GM21447 (cell line): Measurements from ENCODE around the gene HPCAL1.

Experiments
- ATAC-seq: cut with Tn5 transposase; IDR thresholded peaks from one replicate; pipeline ENCODE4 v1.9.1; 2021; ENCODE audit not compliant: unreplicated experiment

The HPCAL1 gene

DNA sequence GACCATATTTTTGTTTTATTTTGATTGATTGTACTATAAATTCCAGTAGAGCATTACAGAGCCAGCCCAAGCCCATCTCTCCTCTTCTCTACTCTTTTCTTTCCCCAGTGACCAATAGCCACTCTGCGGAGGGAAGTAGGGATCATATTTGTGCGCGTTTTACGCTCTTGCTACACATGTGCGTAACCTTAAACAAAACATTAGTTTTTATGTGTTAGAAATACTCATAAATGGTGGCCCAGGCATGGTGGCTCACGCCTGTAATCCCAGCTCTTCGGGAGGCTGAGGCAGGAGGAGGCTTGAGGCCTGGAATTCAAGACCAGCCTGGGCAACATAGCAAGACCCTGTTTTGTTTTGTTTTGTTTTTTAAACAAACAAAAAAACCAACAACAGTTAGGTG is 31.3 kb downstream of the HPCAL1 start:
- no peak for ATAC-seq

DNA sequence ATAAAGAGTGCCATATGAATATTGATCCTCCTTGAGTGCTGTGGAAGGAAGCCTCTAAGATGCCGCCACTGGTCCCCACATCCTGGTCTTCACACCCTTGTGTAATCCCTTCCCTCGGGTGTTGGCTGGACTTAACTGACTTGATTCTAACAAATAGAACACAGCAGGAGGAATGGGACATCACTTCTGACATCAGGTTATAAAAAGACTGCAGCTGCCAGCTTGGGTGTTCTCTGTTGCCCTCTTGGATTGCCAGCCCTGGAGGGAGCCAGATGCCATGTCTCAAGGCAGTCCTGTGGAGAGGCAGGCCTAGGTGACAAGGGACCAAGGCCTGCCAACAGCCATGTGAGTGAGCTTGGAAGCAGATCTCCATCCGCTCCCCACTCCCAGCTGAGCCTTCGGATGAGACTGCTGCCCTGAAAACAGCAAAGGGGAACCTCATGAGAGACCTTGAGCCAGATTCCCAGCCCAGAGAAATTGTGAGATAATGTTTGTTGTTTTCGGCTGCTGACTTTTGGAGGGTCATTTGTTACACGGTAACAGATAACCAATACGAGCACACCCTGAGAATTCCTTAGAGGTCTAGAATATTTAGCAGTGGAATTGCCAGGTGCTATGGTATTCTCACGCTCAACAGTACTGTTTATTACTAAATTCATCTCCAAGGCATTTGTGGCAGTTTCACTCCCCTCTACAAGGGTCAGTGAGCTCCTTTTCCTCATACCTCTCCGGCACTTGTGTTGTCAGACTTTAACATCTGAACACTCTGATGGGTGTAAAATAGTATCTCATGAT is 32.5 kb downstream of the HPCAL1 start:
- ATAC-seq = no peak

DNA sequence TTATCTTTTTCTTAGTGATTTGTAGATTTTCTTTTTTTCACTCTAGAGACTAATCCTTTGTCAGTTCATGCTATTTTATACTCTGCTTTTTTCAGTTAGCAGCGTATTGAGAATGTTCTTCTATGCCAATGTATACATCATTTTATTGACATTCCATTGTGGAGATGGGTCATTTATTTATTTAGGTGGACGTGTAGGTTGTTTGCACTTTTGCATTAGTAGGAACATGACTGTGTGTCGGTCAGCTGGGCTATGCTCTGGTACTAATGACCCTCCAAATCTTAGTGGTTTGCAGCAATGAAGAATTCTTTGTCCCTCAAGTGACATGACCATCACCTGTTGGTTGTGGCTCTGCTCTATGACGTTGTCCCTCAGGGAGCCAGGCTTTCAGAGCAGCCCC is 33.6 kb downstream of the HPCAL1 start:
- ATAC-seq = no peak

DNA sequence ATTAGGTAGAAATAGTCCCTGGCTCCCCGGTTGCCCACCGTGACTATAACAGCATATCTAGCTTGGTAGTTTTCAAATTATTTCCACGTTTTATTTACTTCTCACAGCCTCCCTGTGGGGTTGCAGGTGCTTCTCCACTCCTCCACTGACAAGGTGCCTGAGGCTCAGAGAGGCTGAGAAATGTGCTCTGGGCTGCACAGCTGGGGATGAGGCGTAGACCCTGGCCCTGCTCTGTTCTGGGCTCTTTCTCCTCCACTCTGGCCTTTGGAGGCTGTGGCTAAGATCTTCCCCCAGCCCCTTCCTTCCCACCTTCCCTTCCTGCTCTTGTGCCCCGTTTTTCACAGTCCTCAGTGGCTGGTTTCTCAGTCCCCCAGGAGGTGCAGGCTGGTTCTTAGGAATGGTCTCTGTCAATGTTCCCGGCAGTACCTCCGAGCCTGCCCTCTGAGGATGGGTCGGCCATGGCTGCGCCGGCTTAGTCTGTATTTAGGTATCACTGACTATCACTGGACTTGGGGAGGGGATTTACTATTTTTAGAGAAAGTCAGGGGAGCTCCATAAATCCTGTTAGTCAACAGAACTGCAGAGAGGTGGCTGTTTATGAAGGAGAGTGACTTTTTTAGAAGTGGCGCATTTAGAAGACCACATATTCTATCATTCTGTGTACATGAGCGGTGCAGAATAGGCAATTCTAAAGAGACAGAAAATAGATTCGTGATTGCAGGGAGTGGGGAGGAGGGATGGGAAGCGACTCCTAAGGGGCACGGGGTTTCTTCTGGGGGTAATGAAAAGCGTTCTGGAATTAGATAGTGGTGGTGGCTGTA is 35.0 kb downstream of the HPCAL1 start:
- ATAC-seq = no peak

DNA sequence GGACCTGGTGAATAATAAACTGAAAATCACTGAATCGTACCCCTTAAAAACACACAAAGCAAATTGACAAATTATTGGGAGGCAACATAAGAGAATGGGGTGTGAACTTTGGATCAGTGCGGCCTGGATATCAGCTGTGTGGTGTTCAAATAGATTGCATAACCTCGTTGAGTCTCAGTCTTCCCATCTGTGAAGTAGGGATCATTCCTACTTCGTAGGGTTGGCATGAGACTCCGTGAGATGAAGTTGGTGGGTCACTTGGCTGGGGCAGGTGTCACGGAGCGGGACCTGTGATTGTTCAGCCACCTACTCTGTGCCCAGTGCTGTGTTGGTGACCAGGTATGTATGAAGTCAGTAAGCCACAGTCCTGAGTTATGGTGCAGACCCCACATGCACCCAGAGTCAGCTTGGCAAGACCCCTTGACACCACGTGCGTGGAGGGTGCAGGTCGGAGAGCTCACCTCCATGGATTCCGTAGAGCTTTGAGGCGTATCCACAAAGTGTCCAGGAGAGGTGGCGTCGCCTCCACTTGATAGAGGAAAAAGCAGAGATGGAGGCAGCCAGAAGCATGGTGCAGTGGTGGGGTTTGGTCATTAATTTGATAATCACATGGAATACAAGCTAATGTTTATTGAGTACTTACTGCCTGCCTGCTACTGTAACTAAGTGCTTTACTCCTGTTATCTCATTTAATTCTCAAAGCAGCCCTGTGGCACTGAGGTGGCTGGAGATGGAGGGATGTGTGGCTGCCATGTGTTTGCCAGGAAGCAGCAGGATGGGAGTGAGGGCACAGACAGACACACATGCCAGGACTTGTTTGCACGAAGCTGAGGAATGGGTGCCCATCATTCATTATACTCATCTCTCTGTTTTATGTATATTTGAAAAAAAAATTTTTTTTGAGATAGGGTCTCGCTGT is 35.8 kb downstream of the HPCAL1 start:
- no peak for ATAC-seq

DNA sequence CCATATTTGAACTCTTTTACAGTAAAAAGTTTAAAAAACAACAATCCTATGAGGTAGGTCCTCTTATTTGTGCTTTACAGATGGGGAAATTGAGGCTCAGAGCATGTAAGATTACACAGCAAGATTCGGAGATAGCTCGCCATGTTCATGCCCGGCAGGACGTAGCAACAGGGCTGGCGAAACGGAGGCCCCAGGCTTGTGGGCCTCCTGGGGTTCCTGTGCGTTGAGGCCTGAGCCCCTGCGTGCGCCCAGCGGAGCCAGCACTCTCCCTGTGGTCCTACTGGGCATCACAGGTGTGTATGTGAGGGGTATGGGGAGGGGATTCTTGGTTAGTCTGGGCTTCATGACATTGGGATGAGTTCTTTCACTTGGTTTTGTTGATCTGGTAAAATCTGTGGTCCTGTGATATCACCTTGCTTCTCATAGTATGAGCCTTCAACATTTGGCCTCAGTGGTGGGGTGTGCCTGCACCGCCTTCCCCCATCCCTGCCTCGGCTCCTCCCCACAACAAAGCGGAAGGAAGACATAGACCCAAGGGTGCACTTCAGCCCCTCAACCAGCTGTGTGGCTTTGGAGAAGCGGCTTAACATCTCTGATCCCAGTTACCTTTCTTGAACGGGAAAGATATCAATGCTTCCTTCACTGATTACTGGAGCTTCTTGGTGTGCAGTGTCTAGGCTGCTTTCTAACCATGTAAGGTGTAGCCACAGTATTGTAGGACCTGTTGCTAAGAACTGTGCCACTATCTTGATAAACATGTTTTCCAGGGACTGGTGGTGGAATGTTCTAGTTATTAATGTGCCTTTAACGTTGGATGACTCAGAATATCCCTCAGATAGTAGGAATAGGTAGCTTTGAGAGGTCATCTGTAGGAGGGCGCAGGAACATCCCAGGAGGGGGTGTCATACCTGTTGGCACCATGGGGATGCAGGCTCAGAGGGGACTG is 37.2 kb downstream of the HPCAL1 start:
- ATAC-seq = no peak

DNA sequence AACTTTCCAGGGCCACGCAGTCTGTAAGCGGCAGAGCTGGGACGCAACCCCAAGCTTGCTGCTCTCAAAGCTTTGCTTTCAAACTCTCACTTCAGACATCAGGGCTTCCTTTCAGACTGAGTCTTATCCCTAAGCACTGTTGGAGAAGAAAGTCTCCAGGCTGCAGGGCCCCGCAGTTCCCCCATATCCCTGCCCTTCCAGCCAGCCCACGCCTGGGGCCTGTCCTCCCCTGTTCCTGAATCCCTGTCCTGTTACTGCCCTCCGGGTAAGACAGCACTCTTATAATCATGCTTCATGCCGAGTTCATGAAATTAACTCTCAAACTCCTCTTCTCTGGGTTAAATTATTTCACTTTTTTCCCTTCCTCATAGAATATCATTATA is 37.9 kb downstream of the HPCAL1 start:
- ATAC-seq = no peak

DNA sequence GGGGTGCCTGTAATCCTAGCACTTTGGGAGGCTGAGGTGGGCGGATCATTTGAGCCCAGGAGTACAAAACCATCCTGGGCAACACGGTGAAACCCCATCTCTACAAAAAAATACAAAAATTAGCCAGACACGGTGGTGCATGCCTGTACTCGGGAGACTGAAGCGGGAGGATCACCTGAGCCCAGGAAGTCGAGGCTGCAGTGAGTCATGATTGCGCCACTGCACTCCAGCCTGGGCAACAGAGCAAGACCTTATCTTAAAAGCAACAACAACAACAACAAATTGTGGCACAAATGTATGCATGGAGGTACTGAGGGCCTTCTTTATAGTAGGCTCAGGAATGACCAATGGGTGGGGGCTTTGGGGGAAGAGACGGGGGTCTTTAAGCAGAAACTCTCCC is 38.5 kb downstream of the HPCAL1 start:
- ATAC-seq = no peak

DNA sequence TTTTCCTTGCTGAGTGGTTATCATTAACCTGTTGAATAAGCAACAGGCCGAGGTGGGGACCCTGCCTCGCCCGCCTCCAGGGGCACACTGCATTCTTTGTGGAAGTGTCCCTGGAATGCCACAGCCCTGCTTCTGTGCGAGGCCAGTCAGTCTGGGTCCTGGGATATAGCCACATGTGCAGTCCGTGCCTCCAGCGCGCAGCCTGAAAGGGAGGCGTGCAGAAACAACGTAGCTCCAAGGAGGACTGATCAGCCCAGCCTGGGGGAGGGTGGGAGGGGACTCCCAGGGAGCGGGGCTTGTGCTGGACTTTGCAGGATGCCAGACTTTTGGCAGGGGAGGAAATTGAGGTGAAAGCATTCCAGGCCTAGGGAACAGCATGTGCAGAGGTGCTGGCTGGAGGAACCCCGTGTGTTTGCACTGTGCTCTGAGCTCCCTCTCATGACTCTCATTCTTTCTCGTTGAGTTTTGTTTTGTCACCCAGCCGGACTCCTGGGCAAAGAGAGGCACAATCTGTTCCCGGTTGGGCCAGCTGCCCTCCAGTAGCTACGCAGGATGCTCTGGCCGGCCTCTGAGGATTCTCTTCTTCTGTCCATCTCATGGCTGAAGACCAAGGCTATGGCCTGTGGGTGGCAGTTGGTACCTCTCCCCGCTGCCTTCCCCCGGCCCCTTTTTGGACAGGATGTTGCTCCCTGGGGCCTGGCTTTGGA is 39.7 kb downstream of the HPCAL1 start:
- no peak for ATAC-seq

DNA sequence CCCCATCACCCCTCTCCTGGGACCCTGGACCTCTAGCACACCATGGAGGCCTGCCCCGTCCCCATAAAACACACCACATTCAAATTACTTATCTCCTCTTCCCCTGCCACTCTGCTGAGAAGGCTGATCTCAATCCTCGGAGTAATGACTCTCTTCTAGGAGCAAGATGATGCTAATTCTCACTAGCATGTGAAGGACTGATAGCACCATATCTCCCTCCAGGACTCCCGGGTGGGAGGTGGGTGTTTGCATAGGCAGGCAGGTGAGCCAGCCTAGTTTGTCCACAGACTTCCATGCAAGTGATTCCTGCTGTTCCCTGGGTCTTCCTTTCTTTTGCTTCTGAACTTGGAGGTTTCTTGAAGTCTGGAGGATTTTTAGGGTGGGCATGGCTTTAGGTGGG is 40.5 kb downstream of the HPCAL1 start:
- no peak for ATAC-seq

DNA sequence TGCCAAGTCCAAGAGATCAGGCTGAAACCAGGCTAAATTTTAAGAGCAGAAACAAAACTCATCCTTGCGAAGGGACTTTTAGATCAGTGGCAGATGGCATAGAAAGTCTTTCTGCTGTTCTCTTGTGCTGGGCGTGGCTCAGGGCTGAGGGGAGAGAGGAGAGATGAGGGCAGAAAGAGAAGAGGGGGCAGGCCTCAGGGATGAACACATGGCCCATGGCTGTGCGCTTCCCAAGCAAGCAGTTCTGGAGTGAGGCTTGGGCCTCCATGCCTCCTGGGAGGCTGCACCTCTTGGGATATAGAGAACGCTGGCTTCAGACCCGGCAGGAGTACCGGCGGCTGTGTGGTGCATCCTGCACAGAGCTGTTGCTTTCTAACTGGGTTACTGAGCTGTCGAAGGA is 41.0 kb downstream of the HPCAL1 start:
- no peak for ATAC-seq

DNA sequence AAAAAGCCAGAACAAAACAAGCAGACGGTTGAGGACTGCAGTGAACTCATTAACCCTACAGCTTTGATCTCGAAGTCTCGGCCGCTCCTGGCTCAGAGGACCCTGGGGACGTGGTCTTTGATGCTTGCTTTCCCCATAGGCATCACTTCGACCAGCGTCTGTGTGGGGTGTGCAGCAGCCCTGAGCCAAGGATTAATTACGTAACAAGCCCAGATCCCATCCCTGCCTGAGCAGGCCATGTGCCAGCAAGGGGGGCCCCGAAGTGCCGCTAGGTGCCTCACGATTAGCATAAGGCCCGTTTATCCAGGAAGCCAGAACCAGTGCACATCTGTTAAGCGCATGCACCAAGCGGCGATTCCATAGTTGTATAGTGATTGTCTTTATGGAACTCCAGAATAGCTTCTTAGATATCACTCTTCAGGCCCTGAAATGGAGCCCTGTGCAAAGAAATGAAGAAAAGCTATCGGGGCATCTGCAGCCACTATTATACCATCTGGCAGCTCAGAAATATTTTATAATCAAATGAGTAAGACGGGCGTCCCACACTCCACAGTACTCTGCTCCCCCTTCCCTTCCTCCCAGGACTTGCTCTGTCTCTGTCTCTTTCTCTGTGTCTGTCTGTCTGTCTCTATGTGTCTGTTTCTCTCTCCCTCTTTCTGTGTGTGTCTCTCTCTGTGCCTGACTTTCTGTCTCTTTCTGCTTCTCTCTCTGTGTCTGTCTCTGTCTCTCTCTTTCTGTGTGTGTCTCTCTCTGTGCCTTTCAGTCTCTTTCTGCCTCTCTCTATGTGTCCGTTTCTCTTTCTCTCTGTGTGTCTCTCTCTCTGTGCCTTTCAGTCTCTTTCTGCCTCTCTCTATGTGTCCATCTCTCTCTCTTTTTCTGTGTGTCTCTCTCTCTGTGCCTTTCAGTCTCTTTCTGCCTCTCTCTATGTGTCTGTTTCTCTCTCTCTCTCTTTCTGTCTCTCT is 41.7 kb downstream of the HPCAL1 start:
- no peak for ATAC-seq

DNA sequence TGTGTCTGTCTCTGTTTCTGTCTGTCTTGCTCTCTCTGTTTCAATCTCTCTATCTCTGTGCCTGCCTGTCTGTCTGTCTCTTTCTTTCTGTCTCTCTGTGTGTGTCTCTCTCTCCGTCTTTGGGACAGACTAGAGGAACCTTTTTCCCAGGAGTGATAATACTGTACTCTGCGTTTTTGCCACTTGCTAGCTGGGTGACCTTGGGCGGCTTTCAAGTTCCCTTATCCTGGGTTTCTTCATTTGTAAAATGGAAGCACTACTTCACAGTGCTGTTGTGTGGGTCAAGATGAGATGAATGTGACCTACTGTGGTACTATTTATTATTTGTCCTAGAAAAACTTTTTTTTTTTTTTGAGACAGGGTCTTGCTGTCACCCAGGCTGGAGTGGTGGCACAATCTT is 42.4 kb downstream of the HPCAL1 start:
- no peak for ATAC-seq

DNA sequence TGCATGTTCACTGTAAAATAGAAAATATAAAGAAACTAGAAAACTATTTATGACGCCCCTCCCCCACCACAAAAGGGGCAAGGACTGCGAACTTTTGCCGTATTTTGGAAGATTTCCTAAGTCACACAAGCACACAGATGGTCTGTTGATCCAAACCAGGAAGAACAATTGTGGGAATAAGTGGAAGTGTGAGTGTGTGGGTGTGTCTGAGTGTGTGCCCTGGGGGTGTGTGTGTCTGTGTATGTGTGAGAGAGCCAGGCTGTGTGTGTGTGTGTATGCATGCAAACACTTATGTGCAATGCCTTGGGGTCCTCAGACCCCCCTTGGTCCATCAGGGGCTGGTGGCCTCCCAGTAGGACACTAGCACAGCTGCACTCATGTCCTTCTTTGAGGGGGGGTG is 43.1 kb downstream of the HPCAL1 start:
- no peak for ATAC-seq

DNA sequence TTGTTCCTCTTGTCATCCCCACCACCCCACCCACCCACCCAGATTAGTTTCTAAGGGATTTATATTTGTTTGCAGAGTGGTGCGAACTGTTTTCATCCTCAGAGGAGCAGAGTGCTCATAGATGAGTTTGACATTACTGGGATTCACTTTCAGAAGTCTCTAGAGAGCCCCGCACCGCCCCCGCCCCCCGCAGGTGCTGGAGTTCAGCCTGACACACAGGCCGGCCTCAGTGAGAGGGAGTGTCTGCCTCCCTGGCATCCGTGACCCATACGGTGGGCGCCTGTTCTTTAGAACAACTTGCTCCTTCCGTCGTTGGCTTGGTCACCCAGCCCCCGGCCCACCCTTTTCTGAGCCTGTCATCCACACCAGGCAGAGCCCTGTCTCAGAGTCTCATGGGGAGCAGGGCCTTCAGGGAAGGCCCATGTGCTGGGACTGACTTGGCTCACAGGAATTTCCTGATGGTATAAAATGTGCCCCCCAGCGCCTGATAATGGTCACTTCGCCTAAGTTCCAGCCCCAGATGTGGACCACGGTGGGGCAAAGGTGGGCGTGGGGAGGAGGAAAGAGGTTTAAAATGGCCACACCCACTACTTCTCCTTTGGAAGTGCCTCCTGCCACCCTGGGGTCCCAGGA is 44.3 kb downstream of the HPCAL1 start:
- ATAC-seq = no peak

DNA sequence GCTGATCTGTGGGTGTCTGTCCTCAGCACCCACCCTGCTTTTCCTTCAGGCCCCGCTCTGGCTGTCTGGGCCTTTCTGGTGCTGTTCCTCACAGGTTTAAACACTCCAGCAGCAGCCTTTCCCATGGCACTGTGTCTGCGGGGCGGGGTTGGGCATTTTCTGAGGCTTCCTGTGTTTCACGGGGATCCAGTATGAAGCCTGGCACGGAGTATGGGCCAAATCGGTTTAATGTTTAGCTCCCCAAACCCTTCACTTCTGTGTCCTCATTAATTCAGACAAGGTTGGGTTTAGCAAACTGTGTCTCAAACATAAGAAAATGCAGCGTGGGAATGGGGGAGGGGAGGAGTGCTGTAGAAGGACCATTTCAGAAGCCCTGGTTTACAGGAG is 44.9 kb downstream of the HPCAL1 start:
- ATAC-seq = no peak

DNA sequence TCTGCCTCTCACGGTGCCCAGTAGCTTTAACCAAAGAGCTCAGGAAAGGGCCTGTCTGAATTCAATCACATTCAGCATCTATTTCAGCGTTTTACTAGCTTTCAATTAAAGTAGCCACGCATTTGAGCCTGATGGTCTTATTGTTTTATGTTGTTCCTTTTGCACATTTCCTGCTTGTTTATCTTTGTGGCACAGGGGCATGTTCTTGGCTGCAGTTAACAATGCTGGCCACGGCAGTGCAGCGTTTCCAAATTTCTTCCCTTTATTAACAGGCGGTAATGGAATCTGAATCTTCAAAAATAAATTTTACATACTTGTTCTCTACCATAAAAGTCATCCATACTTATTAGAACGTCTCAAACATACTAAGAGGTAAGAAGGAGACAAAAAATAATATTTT is 46.2 kb downstream of the HPCAL1 start:
- no peak for ATAC-seq

DNA sequence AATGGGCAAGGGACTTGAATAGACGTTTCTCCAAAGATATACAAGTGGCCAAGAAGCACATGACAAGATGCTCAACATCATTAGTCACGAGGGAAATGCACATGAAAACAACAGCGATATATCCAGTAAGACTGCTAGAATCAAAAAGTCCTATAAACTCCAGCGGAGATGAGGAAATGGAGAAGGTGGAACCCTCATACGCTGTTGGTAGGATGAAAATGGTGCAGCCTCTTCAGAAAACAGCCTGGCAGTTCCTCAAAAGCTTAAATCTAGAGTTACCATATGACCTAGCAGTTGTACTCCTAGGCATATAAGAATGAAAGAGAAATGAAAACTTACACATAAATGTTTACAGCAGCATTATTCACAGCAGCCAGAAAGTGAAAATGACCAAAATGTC is 48.1 kb downstream of the HPCAL1 start:
- no peak for ATAC-seq
